Measurements from ENCODE around the gene JAKMIP1. TPM values are rescaled to one million over a fixed set of nuclear protein-coding genes. Genes with fewer than 3 reads are reported as not detected.

Gene JAKMIP1
- total RNA-seq, 1 experiment from 2014 or later = not detected

DNA sequence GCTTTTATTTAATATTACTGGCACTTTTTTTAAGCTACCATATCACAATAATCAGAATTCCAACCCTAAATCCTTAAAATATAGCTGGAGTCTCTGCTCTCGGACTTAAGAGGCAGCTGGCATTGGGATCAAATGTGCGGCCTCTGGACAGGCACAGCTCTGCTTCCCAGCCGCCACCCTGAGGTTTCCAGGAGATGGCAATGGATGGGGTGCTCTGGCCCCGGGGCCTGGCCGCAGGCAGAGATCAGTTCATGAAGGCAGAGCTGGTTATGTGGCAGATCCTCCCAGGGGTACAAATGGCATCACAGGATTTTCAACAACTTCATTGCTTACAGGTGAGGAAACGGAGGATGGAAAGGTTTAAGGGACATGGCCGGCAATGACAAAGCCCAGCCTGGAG is 57.8 kb downstream of the JAKMIP1 start:
- Histone ChIP-seq H3K9me3 (ENCODE audit: control insufficient read depth in 1 of 2, insufficient read depth in 1 of 2, low read depth in 1 of 2, low read length in 2 of 2) (peaks cover 0 to 7% of the 10 kb centered on the region in 2 experiments; a peak in 1 of 4 replicates), H3K27ac (ENCODE audit: low read depth, low read length) (no peak overlapping the region), H3K4me3 (replicated peaks in 1 of 2; ENCODE audit: low read depth in 1 of 2, low read length in 2 of 2) (no peak overlapping the region), H2AFZ (ENCODE audit: low read depth, low read length, poor library complexity, severe bottlenecking) (no peak overlapping the region), H3K79me2 (ENCODE audit: insufficient read depth, low read length) (no peaks in the 10 kb centered on the region), H3K4me2 (ENCODE audit: low read length) (no peak overlapping the region), H3K9ac (ENCODE audit: low read length) (no peak overlapping the region), H3K4me1 (ENCODE audit: control insufficient read depth in 1 of 2, insufficient read depth in 2 of 2, low read length in 2 of 2) (no peaks in the 10 kb centered on the region), H4K20me1 (ENCODE audit: insufficient read depth) (no peaks in the 10 kb centered on the region), H3K27me3 (ENCODE audit: insufficient read depth, low read length) (no peaks in the 10 kb centered on the region), H3K36me3 (ENCODE audit: control insufficient read depth in 1 of 2, insufficient read depth in 2 of 2, low read length in 2 of 2) (no peaks in the 10 kb centered on the region), H3K9me2 (ENCODE audit: insufficient read depth) (no peaks in the 10 kb centered on the region)
- no TSS peak for BruUV-seq (replicated peaks)
- DNase-seq (ENCODE audit: low read depth, low spot score) (no peak), ATAC-seq (no peak)
- intact Hi-C loops (cut with micrococcal nuclease) = no loop called here
- ChIA-PET RAD21 (ENCODE audit: low non-redundant PET in 1 of 2, low total read pairs in 2 of 2, uncharacterized antibody in 2 of 2, unreplicated experiment in 2 of 2) (no interaction called here), POLR2A (no interaction called here), CTCF (no interaction called here)
- TF ChIP-seq, protein P1, sequence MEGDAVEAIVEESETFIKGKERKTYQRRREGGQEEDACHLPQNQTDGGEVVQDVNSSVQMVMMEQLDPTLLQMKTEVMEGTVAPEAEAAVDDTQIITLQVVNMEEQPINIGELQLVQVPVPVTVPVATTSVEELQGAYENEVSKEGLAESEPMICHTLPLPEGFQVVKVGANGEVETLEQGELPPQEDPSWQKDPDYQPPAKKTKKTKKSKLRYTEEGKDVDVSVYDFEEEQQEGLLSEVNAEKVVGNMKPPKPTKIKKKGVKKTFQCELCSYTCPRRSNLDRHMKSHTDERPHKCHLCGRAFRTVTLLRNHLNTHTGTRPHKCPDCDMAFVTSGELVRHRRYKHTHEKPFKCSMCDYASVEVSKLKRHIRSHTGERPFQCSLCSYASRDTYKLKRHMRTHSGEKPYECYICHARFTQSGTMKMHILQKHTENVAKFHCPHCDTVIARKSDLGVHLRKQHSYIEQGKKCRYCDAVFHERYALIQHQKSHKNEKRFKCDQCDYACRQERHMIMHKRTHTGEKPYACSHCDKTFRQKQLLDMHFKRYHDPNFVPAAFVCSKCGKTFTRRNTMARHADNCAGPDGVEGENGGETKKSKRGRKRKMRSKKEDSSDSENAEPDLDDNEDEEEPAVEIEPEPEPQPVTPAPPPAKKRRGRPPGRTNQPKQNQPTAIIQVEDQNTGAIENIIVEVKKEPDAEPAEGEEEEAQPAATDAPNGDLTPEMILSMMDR (IDR thresholded peaks at IDR 0.05 in 2 of 3, conservative IDR thresholded peaks at IDR 0.05 in 1 of 3; ENCODE audit: borderline replicate concordance in 1 of 3, insufficient read depth in 1 of 3, low read depth in 2 of 3, low read length in 2 of 3) = no peak
- TF ChIP-seq, protein P2, sequence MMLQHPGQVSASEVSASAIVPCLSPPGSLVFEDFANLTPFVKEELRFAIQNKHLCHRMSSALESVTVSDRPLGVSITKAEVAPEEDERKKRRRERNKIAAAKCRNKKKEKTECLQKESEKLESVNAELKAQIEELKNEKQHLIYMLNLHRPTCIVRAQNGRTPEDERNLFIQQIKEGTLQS (IDR thresholded peaks at IDR 0.05) = no peak
- TF ChIP-seq FOSL1 (IDR thresholded peaks at IDR 0.05; ENCODE audit: low read depth) (no peak), JUND (IDR thresholded peaks at IDR 0.05) (no peak)

DNA sequence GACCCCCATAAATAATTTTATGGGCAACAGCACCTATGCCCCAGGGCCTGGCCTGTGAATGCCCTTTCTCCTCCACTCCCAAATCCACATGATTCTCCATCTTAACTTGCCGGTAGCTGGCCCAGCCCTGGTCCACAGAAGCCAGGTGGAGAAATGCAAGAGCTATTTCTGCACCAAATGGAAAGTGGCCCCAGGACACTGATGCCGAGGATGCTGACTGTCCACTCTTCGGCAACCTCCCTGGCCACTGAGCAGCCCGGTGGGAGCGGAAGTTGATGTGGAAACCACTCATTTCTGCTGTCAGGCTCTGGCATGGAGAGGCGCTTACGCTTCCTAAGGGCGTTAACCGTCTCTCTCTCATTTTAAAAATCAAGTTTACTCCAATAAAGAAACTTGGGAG is 58.8 kb downstream of the JAKMIP1 start:
- ChIA-PET POLR2A (no interaction called here), CTCF (no interaction called here), RAD21 (ENCODE audit: low non-redundant PET in 1 of 2, low total read pairs in 2 of 2, uncharacterized antibody in 2 of 2, unreplicated experiment in 2 of 2) (no interaction called here)
- Histone ChIP-seq H3K4me3 (replicated peaks in 1 of 2; ENCODE audit: low read depth in 1 of 2, low read length in 2 of 2) (no peak overlapping the region), H3K4me1 (ENCODE audit: control insufficient read depth in 1 of 2, insufficient read depth in 2 of 2, low read length in 2 of 2) (no peaks in the 10 kb centered on the region), H3K9ac (ENCODE audit: low read length) (no peak overlapping the region), H3K27ac (ENCODE audit: low read depth, low read length) (no peak overlapping the region), H2AFZ (ENCODE audit: low read depth, low read length, poor library complexity, severe bottlenecking) (no peak overlapping the region), H3K79me2 (ENCODE audit: insufficient read depth, low read length) (no peaks in the 10 kb centered on the region), H3K36me3 (ENCODE audit: control insufficient read depth in 1 of 2, insufficient read depth in 2 of 2, low read length in 2 of 2) (no peaks in the 10 kb centered on the region), H3K27me3 (ENCODE audit: insufficient read depth, low read length) (no peaks in the 10 kb centered on the region), H3K9me3 (ENCODE audit: control insufficient read depth in 1 of 2, insufficient read depth in 1 of 2, low read depth in 1 of 2, low read length in 2 of 2) (peaks cover 0 to 7% of the 10 kb centered on the region in 2 experiments; a peak in 1 of 4 replicates), H3K9me2 (ENCODE audit: insufficient read depth) (no peaks in the 10 kb centered on the region), H3K4me2 (ENCODE audit: low read length) (no peak overlapping the region), H4K20me1 (ENCODE audit: insufficient read depth) (no peaks in the 10 kb centered on the region)
- intact Hi-C loops (cut with micrococcal nuclease) = no loop called here
- no peak for ATAC-seq
- no peak for DNase-seq (ENCODE audit: low read depth, low spot score)
- no TSS peak for BruUV-seq (replicated peaks)
- no peak for TF ChIP-seq EZH2 (IDR thresholded peaks at IDR 0.05)
- TF ChIP-seq CBX3 (IDR thresholded peaks at IDR 0.05; ENCODE audit: low read depth) = no peak
- TF ChIP-seq CEBPB (IDR thresholded peaks at IDR 0.05; ENCODE audit: low read depth) = no peak
- no peak for TF ChIP-seq EZH2phosphoT487 (IDR thresholded peaks at IDR 0.05; ENCODE audit: borderline replicate concordance)
- TF ChIP-seq SRF (IDR thresholded peaks at IDR 0.05; ENCODE audit: low read depth) = no peak
- no peak for TF ChIP-seq TCF7L2 (IDR thresholded peaks at IDR 0.05; ENCODE audit: borderline replicate concordance, extremely low read depth, insufficient read depth, insufficient read length)
- no peak for TF ChIP-seq YY1 (IDR thresholded peaks at IDR 0.05; ENCODE audit: extremely low read depth, insufficient replicate concordance, low read depth, low read length)
- TF ChIP-seq JUND (IDR thresholded peaks at IDR 0.05) = no peak
- TF ChIP-seq REST (IDR thresholded peaks at IDR 0.05; ENCODE audit: low read depth) = no peak
- no peak for TF ChIP-seq ZFX (IDR thresholded peaks at IDR 0.05)
- TF ChIP-seq MAX (IDR thresholded peaks at IDR 0.05) = no peak
- no peak for TF ChIP-seq EGR1 (IDR thresholded peaks at IDR 0.05; ENCODE audit: low read depth)
- TF ChIP-seq POLR2AphosphoS5 (IDR thresholded peaks at IDR 0.05; ENCODE audit: low read depth, low read length) = no peak
- TF ChIP-seq, protein P2 (IDR thresholded peaks at IDR 0.05) = no peak
